GM12878 (cell line): ENCODE measurements around the gene NFIL3. TPM values are rescaled to one million over a fixed set of nuclear protein-coding genes. Genes with fewer than 3 reads are reported as not detected.

Experiments
- ATAC-seq: fragments of 200-7000 bp; cut with Tn5 transposase; 3 replicates; pipeline ENCODE4 v1.9.1; 2020; ENCODE audit warnings: mild to moderate bottlenecking, moderate library complexity
- BruUV-seq: library from RNA; stranded (reverse); fragments of 400-500 nt; replicated peaks from 2 replicates; lab custom pipeline; 2021; lab: Mats Ljungman, UMichigan
- CTCF ChIA-PET: fragments of 300-600 bp; sonication (Branson Sonifier 250); formaldehyde crosslinking; extraction: SDS; loops from one replicate; lab custom pipeline; 2021; ENCODE audit warnings: inconsistent platforms; lab: Yijun Ruan, JAX
- POLR2A ChIA-PET: fragments of 350-600 bp; formaldehyde crosslinking; extraction: SDS; loops from one replicate; lab custom pipeline; 2021; ENCODE audit warnings: inconsistent platforms; lab: Charles Lee
- RAD21 ChIA-PET: fragments of 300-600 bp; sonication (Branson Sonifier 250); formaldehyde crosslinking; loops from one replicate; lab custom pipeline; 2023; ENCODE audit warnings: antibody characterized with exemption; ENCODE audit not compliant: unreplicated experiment; lab: Charles Lee
- SMC1A ChIA-PET: fragments of 300-600 bp; sonication (Branson Sonifier 250); formaldehyde crosslinking; loops from one replicate; lab custom pipeline; 2023; ENCODE audit not compliant: unreplicated experiment, uncharacterized antibody; lab: Charles Lee
- DNase-seq: peaks from one replicate; pipeline ENCODE4 v3.0.0-alpha.2; 2011; ENCODE audit warnings: low read depth, low spot score
- FAIRE-seq: peaks from 3 replicates; lab custom pipeline; 2011; peaks lifted over from hg19 to GRCh38; lab: Jason Lieb, UNC
- H2AFZ ChIP-seq: 2 replicates; pipeline ENCODE4 v1.6.0; 2011; ENCODE audit warnings: low read depth, low read length, control low read depth; ENCODE audit not compliant: control insufficient read depth
- H3K27ac ChIP-seq: 2 replicates; pipeline ENCODE4 v1.5.1; 2011; ENCODE audit warnings: control low read depth; ENCODE audit not compliant: control insufficient read depth, insufficient read depth
- H3K27me3 ChIP-seq, 2 experiments: replicated peaks in 1 of 2; 2 replicates each; pipeline versions ENCODE4 v1.6.0 to v1.6.1; 2011; ENCODE audit warnings: low read length in 1 of 2; ENCODE audit not compliant: control insufficient read depth in 2 of 2, insufficient read depth in 2 of 2
- H3K36me3 ChIP-seq, 2 experiments: 2 replicates each; pipeline ENCODE4 v1.5.1; 2011; ENCODE audit warnings: low read length in 1 of 2; ENCODE audit not compliant: control insufficient read depth in 2 of 2, insufficient read depth in 2 of 2
- H3K4me1 ChIP-seq: 2 replicates; pipeline ENCODE4 v1.6.1; 2011; ENCODE audit warnings: mild to moderate bottlenecking, low read length, moderate library complexity, mixed read lengths; ENCODE audit not compliant: control insufficient read depth, insufficient read depth
- H3K4me2 ChIP-seq: 2 replicates; pipeline ENCODE4 v1.6.0; 2011; ENCODE audit warnings: control low read depth; ENCODE audit not compliant: control insufficient read depth, insufficient read depth
- H3K4me3 ChIP-seq: fragments of 200-600 bp; sonication (generic); 2 replicates; pipeline ENCODE4 v1.5.1; 2016
- H3K79me2 ChIP-seq: 2 replicates; pipeline ENCODE4 v1.6.0; 2011; ENCODE audit warnings: low read length; ENCODE audit not compliant: control insufficient read depth, insufficient read depth
- H3K9ac ChIP-seq: 2 replicates; pipeline ENCODE4 v1.8.0; 2011; ENCODE audit warnings: low read length, control low read depth, mixed read lengths; ENCODE audit not compliant: control insufficient read depth, insufficient read depth
- H3K9me3 ChIP-seq: replicated peaks from 3 replicates; pipeline ENCODE4 v1.5.1; 2011; ENCODE audit warnings: mild to moderate bottlenecking, low read length; ENCODE audit not compliant: control insufficient read depth, insufficient read depth
- H4K20me1 ChIP-seq: 2 replicates; pipeline ENCODE4 v1.6.0; 2011; ENCODE audit not compliant: control insufficient read depth, insufficient read depth
- ATF2 ChIP-seq: IDR thresholded peaks from 2 replicates; pipeline ENCODE4 v1.6.1; 2012; ENCODE audit warnings: low read length, inconsistent platforms
- CREM ChIP-seq: IDR thresholded peaks from 2 replicates; pipeline ENCODE4 v1.6.1; 2014; ENCODE audit warnings: antibody characterized with exemption, low read depth
- ETV6 ChIP-seq, 2 experiments: fragments of 450-650 bp in 1 of 2; IDR thresholded peaks in 1 of 2; conservative IDR thresholded peaks in 1 of 2; 2 replicates each; pipeline ENCODE4 v1.6.1; 2014; ENCODE audit warnings: antibody characterized with exemption in 1 of 2, borderline replicate concordance in 1 of 2, low read depth in 1 of 2, mild to moderate bottlenecking in 1 of 2, moderate library complexity in 1 of 2
- EZH2 ChIP-seq: IDR thresholded peaks from 2 replicates; pipeline ENCODE4 v1.6.1; 2012; ENCODE audit warnings: low read depth, mild to moderate bottlenecking, control low read depth, inconsistent platforms, low read length, borderline replicate concordance; ENCODE audit not compliant: control insufficient read depth
- FOS ChIP-seq: IDR thresholded peaks from 3 replicates; pipeline ENCODE4 v1.6.1; 2011; ENCODE audit warnings: borderline replicate concordance; ENCODE audit not compliant: insufficient read length; ENCODE audit errors: extremely low read depth
- MEF2A ChIP-seq: IDR thresholded peaks from 2 replicates; pipeline ENCODE4 v1.6.1; 2011; ENCODE audit warnings: low read depth, mild to moderate bottlenecking, low read length, moderate library complexity; ENCODE audit not compliant: insufficient read depth
- MEF2B ChIP-seq: fragments of 450-650 bp; IDR thresholded peaks from 2 replicates; pipeline ENCODE4 v1.6.1; 2018; ENCODE audit warnings: mild to moderate bottlenecking, moderate library complexity; ENCODE audit not compliant: partially characterized antibody, poor library complexity, severe bottlenecking
- NBN ChIP-seq: fragments of 450-650 bp; IDR thresholded peaks from 2 replicates; pipeline ENCODE4 v1.6.1; 2016
- NFIC ChIP-seq: IDR thresholded peaks from 2 replicates; pipeline ENCODE4 v1.6.1; 2012; ENCODE audit warnings: low read depth, mild to moderate bottlenecking, inconsistent platforms, low read length, moderate library complexity
- NR2F1 ChIP-seq: fragments of 450-650 bp; conservative IDR thresholded peaks from 2 replicates; pipeline ENCODE4 v1.6.1; 2017; ENCODE audit warnings: mild to moderate bottlenecking
- POLR2A ChIP-seq: IDR thresholded peaks from 2 replicates; pipeline ENCODE4 v1.6.1; 2011; ENCODE audit warnings: low read depth, mild to moderate bottlenecking, low read length
- RUNX3 ChIP-seq: IDR thresholded peaks from 2 replicates; pipeline ENCODE4 v1.6.1; 2012; ENCODE audit warnings: low read length, inconsistent platforms
- YBX1 ChIP-seq: fragments of 450-650 bp; IDR thresholded peaks from 2 replicates; pipeline ENCODE4 v1.6.1; 2016; ENCODE audit warnings: antibody characterized with exemption
- WGBS: methylation state at CpG from one replicate; pipeline ENCODE4 v1.1.6; 2016; ENCODE audit warnings: low lambda C conversion rate; ENCODE audit not compliant: insufficient replicate concordance, insufficient coverage; ENCODE audit errors: missing lambda C conversion rate; 5-methylcytosine and 5-hydroxymethylcytosine counted together
- in situ Hi-C: fragments of 300-500 bp; cut with MboI; formaldehyde crosslinking; loops from 9 replicates; pipeline ENCODE4 v1.14.3; 2018; ENCODE audit warnings: mixed read lengths
- intact Hi-C: fragments of 100-400 bp; cut with micrococcal nuclease; formaldehyde crosslinking; loops from one replicate; pipeline ENCODE4 v1.14.2; 2022; ENCODE audit not compliant: unreplicated experiment
- polyA plus RNA-seq, 11 experiments: library from polyadenylated mRNA; depleted of rRNA in 4 of 11; unstranded in 6 of 11; stranded (reverse) in 5 of 11; fragments of >200 nt; fragmentation: Nextera tagmentation in 4 of 11; fragmentation: Illumina TruSeq in 1 of 11; extraction: Ambion mirVana in 4 of 11; extraction: Trizol in 1 of 11; gene quantifications; 1 replicate in 1 of 11; 2 replicates in 10 of 11; pipeline versions ENCODE4 v1.2.1 to v1.2.3, GENCODE V29; 2011 to 2016; ENCODE audit warnings: inconsistent platforms in 2 of 11, missing spikeins in 2 of 11, low read depth in 1 of 11
- total RNA-seq, 4 experiments: library from RNA; depleted of rRNA in 3 of 4; stranded (reverse); fragments of >200 nt in 3 of 4; fragmentation: Illumina TruSeq in 1 of 4; extraction: Trizol in 1 of 4; gene quantifications; 2 replicates each; pipeline versions ENCODE4 v1.2.1 to v1.2.3, GENCODE V29; 2013 to 2021
- TF ChIP-seq, protein P1 (sequence below): fragments of 450-650 bp; formaldehyde crosslinking; IDR thresholded peaks from 2 replicates; pipeline ENCODE4 v1.4.0; 2020; ENCODE audit warnings: mild to moderate bottlenecking, moderate library complexity

The NFIL3 gene
- total and polyA plus RNA-seq, 10 of the 15 experiments (the other 5 are each of a cell fraction or from before 2014, with no cell fraction given) = 0.18 to 1.0 (median 0.36) TPM; not detected in 3

GRCh38 chr9:91415290-91415689 is 8.3 kb downstream of the NFIL3 start (continued):
- TF ChIP-seq ATF2 (0 out of 2 replicates have a peak, but pooled peaks have one; percentile 47), NR2F1 (0 out of 2 replicates have a peak, but pooled peaks have one; percentile 26), CREM (0 out of 2 replicates have a peak, but pooled peaks have one; percentile 15), NBN (peak; percentile 50; the same call in 1 of the 2 replicates), RUNX3 (peak; percentile 31; the same call in 1 of the 2 replicates)

DNA sequence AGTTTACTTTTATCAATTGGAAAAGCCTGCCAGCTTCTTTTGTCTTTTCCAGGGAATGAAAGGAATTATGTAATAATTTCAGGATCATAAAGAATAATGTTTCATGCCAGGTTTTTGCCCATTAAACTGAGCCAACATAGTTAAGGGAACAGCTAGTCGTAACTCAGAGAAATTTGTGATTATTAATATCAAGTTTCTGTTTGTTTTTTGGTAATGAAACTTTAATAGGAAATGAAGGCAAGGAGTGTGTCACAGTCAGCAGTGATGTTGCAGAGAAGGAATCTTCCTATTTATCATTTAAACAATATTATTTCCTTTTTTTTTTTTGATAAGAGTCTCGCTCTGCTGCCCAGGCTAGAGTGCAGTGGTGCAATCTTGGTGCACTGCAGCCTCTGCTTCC is 10.7 kb downstream of the NFIL3 start:
- ChIA-PET CTCF (interaction anchor here (1.2 kb wide), 1 partner anchor 15 kb away, joined by 4 read pairs; no protein-coding TSS in a partner anchor), POLR2A (no interaction called here)
- no peak for FAIRE-seq
- H3K79me2 ChIP-seq = no peaks in the 10 kb centered on the region
- intact Hi-C loops = no loop called here
- no peaks in the 10 kb centered on the region; a peak in 1 of 4 replicates for H3K36me3 ChIP-seq
- H3K27me3 ChIP-seq = no peaks in the 10 kb centered on the region
- H3K9ac ChIP-seq = no peak overlapping the region
- no peak for DNase-seq
- no peak overlapping the region for H3K27ac ChIP-seq
- TF ChIP-seq FOS = no peak
- TF ChIP-seq, protein P1, sequence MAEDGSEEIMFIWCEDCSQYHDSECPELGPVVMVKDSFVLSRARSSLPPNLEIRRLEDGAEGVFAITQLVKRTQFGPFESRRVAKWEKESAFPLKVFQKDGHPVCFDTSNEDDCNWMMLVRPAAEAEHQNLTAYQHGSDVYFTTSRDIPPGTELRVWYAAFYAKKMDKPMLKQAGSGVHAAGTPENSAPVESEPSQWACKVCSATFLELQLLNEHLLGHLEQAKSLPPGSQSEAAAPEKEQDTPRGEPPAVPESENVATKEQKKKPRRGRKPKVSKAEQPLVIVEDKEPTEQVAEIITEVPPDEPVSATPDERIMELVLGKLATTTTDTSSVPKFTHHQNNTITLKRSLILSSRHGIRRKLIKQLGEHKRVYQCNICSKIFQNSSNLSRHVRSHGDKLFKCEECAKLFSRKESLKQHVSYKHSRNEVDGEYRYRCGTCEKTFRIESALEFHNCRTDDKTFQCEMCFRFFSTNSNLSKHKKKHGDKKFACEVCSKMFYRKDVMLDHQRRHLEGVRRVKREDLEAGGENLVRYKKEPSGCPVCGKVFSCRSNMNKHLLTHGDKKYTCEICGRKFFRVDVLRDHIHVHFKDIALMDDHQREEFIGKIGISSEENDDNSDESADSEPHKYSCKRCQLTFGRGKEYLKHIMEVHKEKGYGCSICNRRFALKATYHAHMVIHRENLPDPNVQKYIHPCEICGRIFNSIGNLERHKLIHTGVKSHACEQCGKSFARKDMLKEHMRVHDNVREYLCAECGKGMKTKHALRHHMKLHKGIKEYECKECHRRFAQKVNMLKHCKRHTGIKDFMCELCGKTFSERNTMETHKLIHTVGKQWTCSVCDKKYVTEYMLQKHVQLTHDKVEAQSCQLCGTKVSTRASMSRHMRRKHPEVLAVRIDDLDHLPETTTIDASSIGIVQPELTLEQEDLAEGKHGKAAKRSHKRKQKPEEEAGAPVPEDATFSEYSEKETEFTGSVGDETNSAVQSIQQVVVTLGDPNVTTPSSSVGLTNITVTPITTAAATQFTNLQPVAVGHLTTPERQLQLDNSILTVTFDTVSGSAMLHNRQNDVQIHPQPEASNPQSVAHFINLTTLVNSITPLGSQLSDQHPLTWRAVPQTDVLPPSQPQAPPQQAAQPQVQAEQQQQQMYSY (CRISPR knock-in tag) = no peak
- no peak for TF ChIP-seq NFIC
- no peak for TF ChIP-seq POLR2A
- TF ChIP-seq ETV6 (conservative IDR thresholded peaks at IDR 0.05 in 1 of 2, IDR thresholded peaks at IDR 0.05 in 1 of 2; ENCODE audit: borderline replicate concordance in 1 of 2, low read depth in 1 of 2) = no peak
- no peak for TF ChIP-seq MEF2A
- TF ChIP-seq MEF2B = no peak
- TF ChIP-seq YBX1 = no peak
- no peak for TF ChIP-seq EZH2
- TF ChIP-seq, all 136 proteins: peak for 0
- no peaks in the 10 kb centered on the region for H3K4me1 ChIP-seq
- in situ Hi-C loops = no loop called here
- RAD21 ChIA-PET = interaction anchor here (0.7 kb wide), 2 partner anchors 267 to 346 kb away, joined by 3 to 4 read pairs; no protein-coding TSS in a partner anchor
- H3K4me3 ChIP-seq = no peak overlapping the region
- 65% methylated on average over 2 of the region's 2 CpGs for WGBS
- H2AFZ ChIP-seq = no peak overlapping the region
- H4K20me1 ChIP-seq = no peaks in the 10 kb centered on the region
- SMC1A ChIA-PET = interaction anchor here (0.6 kb wide), 1 partner anchor 129 kb away, joined by 3 read pairs; no protein-coding TSS in a partner anchor
- BruUV-seq = no TSS peak
- no peaks in the 10 kb centered on the region for H3K9me3 ChIP-seq
- no peak for ATAC-seq
- no peak overlapping the region for H3K4me2 ChIP-seq
